RWPE2 (cell line): ENCODE results near the gene GOLGA5.

Experiments
- ATAC-seq: fragments of 200-7000 bp; cut with Tn5 transposase; 3 replicates; pipeline ENCODE4 v1.9.1; 2021; ENCODE audit warnings: low read depth
- DNase-seq: peaks from one replicate; pipeline ENCODE4 v3.0.0-alpha.2; 2020; ENCODE audit warnings: low spot score
- H3K27ac ChIP-seq: fragments of 450-650 bp; 2 replicates; pipeline ENCODE4 v1.5.1; 2017; ENCODE audit warnings: mild to moderate bottlenecking; ENCODE audit not compliant: poor library complexity, severe bottlenecking
- H3K27me3 ChIP-seq: fragments of 250-450 bp; sonication (Bioruptor Pico); 2 replicates; pipeline ENCODE4 v1.5.1; 2021; ENCODE audit warnings: mild to moderate bottlenecking, moderate library complexity; ENCODE audit not compliant: insufficient read depth, poor library complexity, severe bottlenecking
- H3K36me3 ChIP-seq: fragments of 250-450 bp; sonication (Bioruptor Pico); 2 replicates; pipeline ENCODE4 v1.5.1; 2020; ENCODE audit warnings: low read depth, mild to moderate bottlenecking, moderate library complexity
- H3K4me1 ChIP-seq: fragments of 250-450 bp; sonication (Bioruptor Pico); 2 replicates; pipeline ENCODE4 v1.5.1; 2021; ENCODE audit warnings: mild to moderate bottlenecking, moderate library complexity; ENCODE audit not compliant: insufficient read depth, poor library complexity, severe bottlenecking
- H3K4me3 ChIP-seq: fragments of 250-450 bp; sonication (Bioruptor Pico); 2 replicates; pipeline ENCODE4 v1.5.1; 2021; ENCODE audit warnings: mild to moderate bottlenecking, moderate library complexity; ENCODE audit not compliant: severe bottlenecking
- H3K9me3 ChIP-seq: fragments of 250-450 bp; sonication (Bioruptor Pico); 2 replicates; pipeline ENCODE4 v1.5.1; 2021; ENCODE audit warnings: mild to moderate bottlenecking, moderate library complexity; ENCODE audit not compliant: severe bottlenecking
- TF ChIP-seq, protein P1 (sequence below): fragments of 450-650 bp; IDR thresholded peaks from one replicate; pipeline ENCODE4 v1.5.1; 2017; ENCODE audit warnings: mild to moderate bottlenecking, moderate library complexity; ENCODE audit not compliant: poor library complexity, severe bottlenecking

The GOLGA5 gene

DNA sequence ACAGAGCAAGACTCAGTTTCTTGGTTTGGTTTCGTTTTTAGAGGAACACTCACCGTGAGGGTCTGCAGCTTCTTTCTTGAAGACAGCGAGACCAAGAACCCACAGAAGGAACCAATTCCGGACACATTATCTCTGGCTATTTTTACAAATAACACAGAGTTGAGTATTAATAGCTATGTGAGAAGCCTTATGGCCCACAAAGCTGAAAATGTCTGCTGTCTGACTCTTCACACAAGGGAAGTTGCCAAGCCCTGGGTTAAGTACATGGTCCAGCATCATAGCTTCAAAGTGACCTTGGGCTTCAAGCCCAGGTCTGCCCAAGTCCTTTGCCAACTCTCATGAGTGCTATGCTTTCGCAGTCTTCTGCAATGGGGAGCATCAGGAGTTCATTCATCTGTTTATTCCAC is 43.1 kb upstream of the GOLGA5 start:
- Histone ChIP-seq H3K36me3 (no peaks in the 10 kb centered on the region), H3K9me3 (no peaks in the 10 kb centered on the region), H3K27me3 (no peaks in the 10 kb centered on the region), H3K4me1 (peaks cover 5% of the 10 kb centered on the region), H3K27ac (no peak overlapping the region), H3K4me3 (no peak overlapping the region)
- TF ChIP-seq, protein P1, sequence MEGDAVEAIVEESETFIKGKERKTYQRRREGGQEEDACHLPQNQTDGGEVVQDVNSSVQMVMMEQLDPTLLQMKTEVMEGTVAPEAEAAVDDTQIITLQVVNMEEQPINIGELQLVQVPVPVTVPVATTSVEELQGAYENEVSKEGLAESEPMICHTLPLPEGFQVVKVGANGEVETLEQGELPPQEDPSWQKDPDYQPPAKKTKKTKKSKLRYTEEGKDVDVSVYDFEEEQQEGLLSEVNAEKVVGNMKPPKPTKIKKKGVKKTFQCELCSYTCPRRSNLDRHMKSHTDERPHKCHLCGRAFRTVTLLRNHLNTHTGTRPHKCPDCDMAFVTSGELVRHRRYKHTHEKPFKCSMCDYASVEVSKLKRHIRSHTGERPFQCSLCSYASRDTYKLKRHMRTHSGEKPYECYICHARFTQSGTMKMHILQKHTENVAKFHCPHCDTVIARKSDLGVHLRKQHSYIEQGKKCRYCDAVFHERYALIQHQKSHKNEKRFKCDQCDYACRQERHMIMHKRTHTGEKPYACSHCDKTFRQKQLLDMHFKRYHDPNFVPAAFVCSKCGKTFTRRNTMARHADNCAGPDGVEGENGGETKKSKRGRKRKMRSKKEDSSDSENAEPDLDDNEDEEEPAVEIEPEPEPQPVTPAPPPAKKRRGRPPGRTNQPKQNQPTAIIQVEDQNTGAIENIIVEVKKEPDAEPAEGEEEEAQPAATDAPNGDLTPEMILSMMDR: no peak
- ATAC-seq (no peak), DNase-seq (no peak)

DNA sequence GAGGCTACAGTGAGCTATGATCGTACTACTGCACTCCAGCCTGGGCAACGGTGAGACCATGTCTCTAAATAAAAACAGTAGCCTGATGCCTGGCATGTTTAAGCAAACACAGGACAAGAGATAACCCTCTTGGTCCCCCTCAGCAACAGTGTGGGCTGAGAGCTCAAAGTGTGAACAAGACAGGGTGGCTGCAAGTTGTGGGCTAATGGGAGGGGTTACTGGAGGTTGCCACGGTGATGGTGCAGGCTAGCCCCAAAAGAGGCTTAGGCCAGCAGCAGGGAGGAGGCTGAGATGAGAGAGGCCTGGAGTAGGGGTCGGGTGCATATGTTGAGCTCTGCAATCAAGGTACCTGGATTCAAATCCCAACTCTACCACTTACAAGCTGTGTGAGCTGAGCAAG is 42.3 kb upstream of the GOLGA5 start:
- DNase-seq: no peak
- Histone ChIP-seq H3K4me3 (no peak overlapping the region), H3K4me1 (peaks cover 5% of the 10 kb centered on the region)

DNA sequence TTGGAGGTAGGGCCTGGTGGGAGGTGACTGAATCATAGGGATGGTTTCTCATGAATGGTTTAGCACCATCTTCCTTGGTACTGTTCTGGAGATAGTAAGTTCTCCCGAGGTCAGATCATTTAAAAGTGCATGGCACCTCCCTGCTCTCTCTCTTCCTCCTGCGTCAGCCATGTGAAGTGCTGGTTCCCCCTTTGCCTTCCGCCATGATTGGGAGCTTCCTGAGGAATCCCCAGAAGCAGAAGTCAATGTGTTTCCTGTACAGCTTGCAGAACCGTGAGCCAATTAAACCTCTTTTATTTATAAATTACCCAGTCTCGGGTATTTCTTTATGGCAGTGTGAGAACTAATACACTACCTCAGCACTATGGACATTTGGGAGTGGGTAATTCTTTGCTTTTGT is 40.9 kb upstream of the GOLGA5 start:
- H3K4me3 ChIP-seq: no peak overlapping the region
- H3K9me3 ChIP-seq: no peaks in the 10 kb centered on the region
- no peaks in the 10 kb centered on the region for H3K36me3 ChIP-seq
- H3K27ac ChIP-seq: no peak overlapping the region
- TF ChIP-seq, protein P1: no peak
- ATAC-seq (no peak), DNase-seq (no peak)
- H3K4me1 ChIP-seq: no peaks in the 10 kb centered on the region
- no peaks in the 10 kb centered on the region for H3K27me3 ChIP-seq

More for the DNA sequence above, 42.3 kb upstream of the GOLGA5 start:
- no peaks in the 10 kb centered on the region for H3K9me3 ChIP-seq
- no peak overlapping the region for H3K27ac ChIP-seq
- no peaks in the 10 kb centered on the region for H3K27me3 ChIP-seq
- no peak for ATAC-seq
- TF ChIP-seq, protein P1: no peak
- H3K36me3 ChIP-seq: no peaks in the 10 kb centered on the region

DNA sequence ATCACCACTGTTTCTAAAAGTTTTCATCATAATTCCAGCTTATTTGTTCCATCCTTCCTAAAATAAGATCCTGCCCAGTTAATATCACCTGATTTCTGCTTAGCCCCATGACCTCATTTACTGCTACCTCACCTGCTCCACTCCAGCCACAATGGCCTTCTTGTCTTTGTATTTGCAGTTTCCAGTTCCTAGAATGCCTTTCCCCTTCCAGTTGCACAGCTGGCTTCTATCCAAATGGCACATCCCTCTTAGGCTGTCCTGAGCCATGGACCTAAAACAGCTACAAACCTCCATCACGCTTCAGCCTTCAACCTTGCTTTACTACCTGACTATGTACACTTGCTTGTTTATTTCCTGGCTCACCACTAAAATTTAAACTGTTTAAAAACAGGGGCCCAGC is 39.1 kb upstream of the GOLGA5 start:
- Histone ChIP-seq H3K27ac (no peak overlapping the region), H3K4me3 (no peak overlapping the region), H3K4me1 (no peaks in the 10 kb centered on the region), H3K9me3 (no peaks in the 10 kb centered on the region), H3K27me3 (no peaks in the 10 kb centered on the region), H3K36me3 (no peaks in the 10 kb centered on the region)
- TF ChIP-seq, protein P1: no peak
- ATAC-seq (no peak), DNase-seq (no peak)

DNA sequence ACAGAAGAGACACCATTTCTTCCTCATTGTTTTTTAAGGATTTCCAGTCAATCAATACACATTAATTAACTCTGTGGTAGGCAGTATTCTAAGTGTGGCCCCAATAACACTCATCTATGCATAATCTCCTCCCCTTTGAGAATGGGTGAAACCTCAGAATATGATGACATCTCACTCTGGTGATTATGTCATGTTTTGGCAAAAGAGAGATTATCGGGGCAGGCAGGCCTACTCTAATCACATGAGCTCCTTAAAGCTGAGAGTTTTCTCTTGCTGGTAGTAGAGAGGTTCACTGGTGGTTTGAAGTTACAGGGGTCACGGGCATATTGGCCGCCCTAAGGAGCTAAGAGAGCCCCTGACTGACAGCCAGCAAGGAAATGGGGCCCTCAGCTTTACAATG is 38.6 kb upstream of the GOLGA5 start:
- H3K36me3 ChIP-seq: no peaks in the 10 kb centered on the region
- H3K4me3 ChIP-seq: no peak overlapping the region
- TF ChIP-seq, protein P1: no peak
- no peaks in the 10 kb centered on the region for H3K9me3 ChIP-seq
- H3K4me1 ChIP-seq: no peaks in the 10 kb centered on the region
- DNase-seq (no peak), ATAC-seq (no peak)
- no peak overlapping the region for H3K27ac ChIP-seq
- H3K27me3 ChIP-seq: no peaks in the 10 kb centered on the region
